ENCODE results near the gene UFSP1. TPM values are rescaled to one million over a fixed set of nuclear protein-coding genes. Genes with fewer than 3 reads are reported as not detected.

The UFSP1 gene
- total and polyA plus RNA-seq, 2 of the 13 experiments (the other 11 are each of a cell fraction or from before 2014, with no cell fraction given): 0.65 to 3.3 TPM

GRCh38 chr7:100875356-100875751 is 14.2 kb downstream of the UFSP1 start (continued):
- TF ChIP-seq DMTF1 (CRISPR knock-in tag; IDR thresholded peaks at IDR 0.05) (no peak), TGIF2 (CRISPR knock-in tag; IDR thresholded peaks at IDR 0.05) (0 out of 2 replicates have a peak, but pooled peaks have one; percentile 21), GTF2F1 (IDR thresholded peaks at IDR 0.05; ENCODE audit: low read length) (no peak), PATZ1 (CRISPR knock-in tag; IDR thresholded peaks at IDR 0.05) (peak; percentile 50), ZNF563 (CRISPR knock-in tag; IDR thresholded peaks at IDR 0.05) (peak; percentile 10; the same call in 1 of the 2 replicates), ZNF501 (CRISPR knock-in tag; IDR thresholded peaks at IDR 0.05) (no peak), CHD2 (IDR thresholded peaks at IDR 0.05; ENCODE audit: low read depth, low read length) (peak; percentile 89), ZNF678 (CRISPR knock-in tag; IDR thresholded peaks at IDR 0.05) (0 out of 2 replicates have a peak, but pooled peaks have one; percentile 6), ZKSCAN8 (CRISPR knock-in tag; IDR thresholded peaks at IDR 0.05; ENCODE audit: borderline replicate concordance) (no peak), AHR (CRISPR knock-in tag; IDR thresholded peaks at IDR 0.05) (peak; percentile 64; the same call in 1 of the 2 replicates), ZNF841 (CRISPR knock-in tag; IDR thresholded peaks at IDR 0.05; ENCODE audit: borderline replicate concordance) (no peak), ZNF761 (CRISPR knock-in tag; conservative IDR thresholded peaks at IDR 0.05) (no peak), PRPF4 (IDR thresholded peaks at IDR 0.05; ENCODE audit: low read depth, low read length, poor library complexity, severe bottlenecking) (no peak), GFI1 (CRISPR knock-in tag; IDR thresholded peaks at IDR 0.05; ENCODE audit: borderline replicate concordance) (peak; percentile 16; the same call in 1 of the 2 replicates), ZNF512 (CRISPR knock-in tag; IDR thresholded peaks at IDR 0.05) (no peak)

Data from HepG2 (cell line).